Measurements from ENCODE around the gene RND3.

The RND3 gene, protein sequence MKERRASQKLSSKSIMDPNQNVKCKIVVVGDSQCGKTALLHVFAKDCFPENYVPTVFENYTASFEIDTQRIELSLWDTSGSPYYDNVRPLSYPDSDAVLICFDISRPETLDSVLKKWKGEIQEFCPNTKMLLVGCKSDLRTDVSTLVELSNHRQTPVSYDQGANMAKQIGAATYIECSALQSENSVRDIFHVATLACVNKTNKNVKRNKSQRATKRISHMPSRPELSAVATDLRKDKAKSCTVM

DNA sequence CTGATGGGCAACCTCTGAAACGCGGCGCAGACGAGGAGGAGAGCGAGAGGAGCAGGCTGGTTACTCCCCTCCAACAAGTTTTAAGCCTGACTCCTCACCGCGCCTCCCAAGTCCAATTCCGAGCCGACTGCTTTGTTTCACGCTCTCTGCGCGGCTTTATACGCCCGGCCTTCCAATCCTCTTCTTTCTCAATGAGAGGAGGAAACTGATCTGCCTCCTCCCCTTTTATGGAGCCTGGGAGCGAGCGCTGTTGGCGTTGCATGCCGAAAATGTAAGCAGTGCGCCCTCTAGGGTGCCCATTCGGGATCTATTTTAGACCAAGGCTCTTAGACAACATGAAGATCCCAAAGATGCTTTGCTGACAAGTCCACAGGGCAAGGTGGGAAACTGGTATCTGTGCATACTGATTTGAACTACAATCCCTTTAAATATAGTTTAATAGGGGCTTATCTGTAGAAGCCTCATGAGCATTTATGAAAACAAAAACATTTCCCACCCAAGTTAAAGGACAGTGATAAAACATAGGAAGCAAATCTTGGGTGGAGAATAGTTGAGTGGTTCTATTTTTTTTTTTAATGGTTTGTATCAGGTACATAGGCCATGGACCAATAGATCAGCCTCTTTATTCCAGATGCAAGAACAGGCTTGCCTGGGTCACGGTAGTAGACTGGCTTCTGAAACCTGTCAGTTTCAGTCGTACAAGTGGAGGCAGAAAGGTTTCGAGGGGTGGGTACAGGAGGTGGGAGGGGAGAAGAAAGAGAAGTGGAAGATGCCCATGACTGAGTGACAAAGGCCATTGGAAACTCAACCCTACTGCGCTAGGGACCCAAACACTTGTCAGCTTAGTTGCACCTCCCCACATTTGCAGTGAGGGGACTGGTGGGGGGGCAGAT, at the start of gene RND3:
TSS of gene RND3 (minus strand) at position 131 of the 893 bp plus-strand sequence. CDS start 250 bp downstream, outside the sequence.
- H3K9ac ChIP-seq (ENCODE audit: low read depth in 1 of 2, low read length in 2 of 2): peak within 1 kb of the TSS; percentile 89 to 91
- H3K27me3 ChIP-seq (ENCODE audit: control insufficient read depth in 1 of 2, insufficient read depth in 2 of 2, low read length in 2 of 2): peaks cover 5 to 6% of the 10 kb centered on the region in 2 donors
- H3K9me3 ChIP-seq (ENCODE audit: control insufficient read depth in 1 of 2, low read length in 2 of 2): no peaks in the 10 kb centered on the region
- H3K27ac ChIP-seq (ENCODE audit: low read depth, low read length): peak within 1 kb of the TSS; percentile 94
- H3K4me1 ChIP-seq (ENCODE audit: control insufficient read depth in 1 of 2, insufficient read depth in 2 of 2, low read length in 2 of 2): peaks cover 16 to 21% of the 10 kb centered on the region in 2 donors
- peak within 1 kb of the TSS; percentile 82 to 95 for H3K4me3 ChIP-seq (ENCODE audit: low read depth in 1 of 2, low read length in 2 of 2)
- H3K36me3 ChIP-seq (ENCODE audit: control insufficient read depth in 1 of 2, insufficient read depth in 2 of 2, low read length in 2 of 2): no peaks in the 10 kb centered on the region

DNA sequence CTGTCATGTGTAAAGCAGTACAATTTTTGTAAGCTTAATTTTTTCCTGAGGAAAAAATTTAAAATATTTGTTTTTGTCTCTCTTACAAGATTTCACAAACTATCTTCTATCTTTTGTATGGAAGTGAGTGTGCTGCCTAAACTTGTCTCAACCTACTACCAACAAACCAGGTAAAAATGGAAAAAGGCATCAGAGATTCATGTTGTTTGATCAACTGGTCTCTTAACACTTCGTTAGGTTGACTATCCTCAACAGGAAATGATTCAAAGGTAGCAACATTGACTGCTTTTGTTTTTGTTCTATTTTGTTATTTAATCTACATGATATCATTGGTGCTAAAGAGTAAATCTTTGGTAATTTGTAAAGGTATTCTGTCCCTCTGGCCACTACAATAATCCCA, 47.7 kb upstream of the RND3 start:
- no peak overlapping the region for H3K27ac ChIP-seq (ENCODE audit: low read depth, low read length)
- H3K9ac ChIP-seq (ENCODE audit: low read depth in 1 of 2, low read length in 2 of 2): no peak overlapping the region
- H3K4me3 ChIP-seq (ENCODE audit: low read depth in 1 of 2, low read length in 2 of 2): no peak overlapping the region
- no peaks in the 10 kb centered on the region for H3K36me3 ChIP-seq (ENCODE audit: control insufficient read depth in 1 of 2, insufficient read depth in 2 of 2, low read length in 2 of 2)
- H3K27me3 ChIP-seq (ENCODE audit: control insufficient read depth in 1 of 2, insufficient read depth in 2 of 2, low read length in 2 of 2): no peaks in the 10 kb centered on the region
- H3K9me3 ChIP-seq (ENCODE audit: control insufficient read depth in 1 of 2, low read length in 2 of 2): no peaks in the 10 kb centered on the region
- no peaks in the 10 kb centered on the region for H3K4me1 ChIP-seq (ENCODE audit: control insufficient read depth in 1 of 2, insufficient read depth in 2 of 2, low read length in 2 of 2)

DNA sequence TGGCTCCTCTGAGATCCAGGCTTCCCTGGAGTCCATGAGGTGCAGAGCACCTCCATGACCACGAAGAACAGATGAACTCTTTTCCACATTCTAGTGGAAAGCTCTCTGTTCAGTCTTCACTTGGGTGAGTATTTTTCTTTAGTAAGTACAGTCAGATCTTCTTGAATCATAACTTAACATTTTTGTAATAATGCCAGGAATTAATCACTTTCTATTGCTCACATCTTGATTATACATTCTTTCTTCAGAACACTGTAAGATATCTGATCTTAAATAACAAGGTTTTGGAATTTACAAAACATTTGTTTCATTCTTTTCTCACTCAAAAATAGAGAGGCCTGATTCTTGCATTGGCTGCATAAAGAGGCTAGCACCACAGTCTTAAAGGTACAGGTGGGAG, 45.4 kb upstream of the RND3 start:
- H3K4me1 ChIP-seq (ENCODE audit: control insufficient read depth in 1 of 2, insufficient read depth in 2 of 2, low read length in 2 of 2): no peaks in the 10 kb centered on the region
- H3K9me3 ChIP-seq (ENCODE audit: control insufficient read depth in 1 of 2, low read length in 2 of 2): no peaks in the 10 kb centered on the region
- no peak overlapping the region for H3K4me3 ChIP-seq (ENCODE audit: low read depth in 1 of 2, low read length in 2 of 2)
- H3K9ac ChIP-seq (ENCODE audit: low read depth in 1 of 2, low read length in 2 of 2): no peak overlapping the region
- H3K27me3 ChIP-seq (ENCODE audit: control insufficient read depth in 1 of 2, insufficient read depth in 2 of 2, low read length in 2 of 2): no peaks in the 10 kb centered on the region
- H3K27ac ChIP-seq (ENCODE audit: low read depth, low read length): no peak overlapping the region
- no peaks in the 10 kb centered on the region for H3K36me3 ChIP-seq (ENCODE audit: control insufficient read depth in 1 of 2, insufficient read depth in 2 of 2, low read length in 2 of 2)

DNA sequence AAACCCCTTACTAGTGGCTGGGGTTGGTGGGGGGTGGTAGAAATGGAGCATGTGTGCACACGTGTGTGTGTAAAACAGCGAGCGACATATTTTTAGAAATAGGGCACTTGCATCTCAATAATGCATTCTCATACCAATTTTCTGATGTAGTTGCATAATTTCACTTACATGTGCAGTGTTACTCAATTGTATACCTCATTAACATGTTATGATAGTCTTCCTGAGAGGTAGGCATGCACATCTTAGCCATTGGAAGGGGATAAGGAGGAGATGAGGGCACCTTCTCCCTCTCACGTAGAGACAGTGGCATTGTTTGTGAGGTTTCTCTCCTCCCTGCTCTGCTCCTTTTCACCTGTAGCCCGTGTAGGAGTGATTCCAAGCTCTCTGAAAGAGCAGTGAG, 44.6 kb upstream of the RND3 start:
- Histone ChIP-seq H3K4me1 (ENCODE audit: control insufficient read depth in 1 of 2, insufficient read depth in 2 of 2, low read length in 2 of 2) (no peaks in the 10 kb centered on the region), H3K36me3 (ENCODE audit: control insufficient read depth in 1 of 2, insufficient read depth in 2 of 2, low read length in 2 of 2) (no peaks in the 10 kb centered on the region), H3K27me3 (ENCODE audit: control insufficient read depth in 1 of 2, insufficient read depth in 2 of 2, low read length in 2 of 2) (no peaks in the 10 kb centered on the region), H3K9ac (ENCODE audit: low read depth in 1 of 2, low read length in 2 of 2) (no peak overlapping the region), H3K9me3 (ENCODE audit: control insufficient read depth in 1 of 2, low read length in 2 of 2) (no peaks in the 10 kb centered on the region), H3K27ac (ENCODE audit: low read depth, low read length) (no peak overlapping the region), H3K4me3 (ENCODE audit: low read depth in 1 of 2, low read length in 2 of 2) (no peak overlapping the region)

DNA sequence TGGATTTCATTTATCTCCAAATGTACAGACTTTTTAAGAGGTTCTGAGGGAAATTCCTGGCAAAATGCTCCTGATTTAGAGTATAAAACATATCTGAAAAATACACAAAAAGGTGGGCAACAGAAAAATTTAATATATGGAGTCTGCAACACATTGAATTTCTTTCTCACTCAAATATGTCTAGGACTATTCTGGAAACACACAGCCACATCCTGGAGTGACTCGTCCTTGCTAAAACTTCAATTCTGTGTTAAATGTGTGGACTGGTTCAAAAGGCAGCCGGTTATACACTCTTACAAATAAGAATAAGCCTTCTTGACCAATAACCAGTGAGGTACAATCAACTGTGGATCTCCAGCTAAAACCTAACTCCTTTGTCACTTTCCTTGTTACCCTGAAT, 44.1 kb upstream of the RND3 start:
- H3K36me3 ChIP-seq (ENCODE audit: control insufficient read depth in 1 of 2, insufficient read depth in 2 of 2, low read length in 2 of 2): no peaks in the 10 kb centered on the region
- H3K4me1 ChIP-seq (ENCODE audit: control insufficient read depth in 1 of 2, insufficient read depth in 2 of 2, low read length in 2 of 2): no peaks in the 10 kb centered on the region
- no peak overlapping the region for H3K27ac ChIP-seq (ENCODE audit: low read depth, low read length)
- H3K9me3 ChIP-seq (ENCODE audit: control insufficient read depth in 1 of 2, low read length in 2 of 2): no peaks in the 10 kb centered on the region
- H3K4me3 ChIP-seq (ENCODE audit: low read depth in 1 of 2, low read length in 2 of 2): no peak overlapping the region
- no peaks in the 10 kb centered on the region for H3K27me3 ChIP-seq (ENCODE audit: control insufficient read depth in 1 of 2, insufficient read depth in 2 of 2, low read length in 2 of 2)
- H3K9ac ChIP-seq (ENCODE audit: low read depth in 1 of 2, low read length in 2 of 2): no peak overlapping the region

DNA sequence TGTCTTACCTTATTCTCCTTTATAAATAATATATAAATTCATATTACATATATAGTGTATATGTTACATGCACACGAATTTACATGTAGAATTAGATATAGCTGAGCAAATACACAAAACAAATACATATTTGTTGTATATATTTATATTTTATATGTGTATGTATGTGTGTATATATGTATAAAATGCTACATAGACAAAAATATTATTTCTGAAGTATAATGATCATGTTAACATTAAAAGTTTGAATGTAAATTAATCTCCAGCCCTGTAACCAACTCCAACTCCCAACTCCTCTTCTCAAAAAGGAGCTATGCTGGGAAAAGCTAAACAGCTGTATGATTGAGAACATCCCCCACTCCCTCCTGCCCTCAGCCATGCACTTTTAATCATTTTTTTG, 42.7 kb upstream of the RND3 start:
- H3K9me3 ChIP-seq (ENCODE audit: control insufficient read depth in 1 of 2, low read length in 2 of 2): no peaks in the 10 kb centered on the region
- H3K36me3 ChIP-seq (ENCODE audit: control insufficient read depth in 1 of 2, insufficient read depth in 2 of 2, low read length in 2 of 2): no peaks in the 10 kb centered on the region
- no peaks in the 10 kb centered on the region for H3K27me3 ChIP-seq (ENCODE audit: control insufficient read depth in 1 of 2, insufficient read depth in 2 of 2, low read length in 2 of 2)
- H3K9ac ChIP-seq (ENCODE audit: low read depth in 1 of 2, low read length in 2 of 2): no peak overlapping the region
- H3K4me3 ChIP-seq (ENCODE audit: low read depth in 1 of 2, low read length in 2 of 2): no peak overlapping the region
- H3K27ac ChIP-seq (ENCODE audit: low read depth, low read length): no peak overlapping the region
- H3K4me1 ChIP-seq (ENCODE audit: control insufficient read depth in 1 of 2, insufficient read depth in 2 of 2, low read length in 2 of 2): no peaks in the 10 kb centered on the region

DNA sequence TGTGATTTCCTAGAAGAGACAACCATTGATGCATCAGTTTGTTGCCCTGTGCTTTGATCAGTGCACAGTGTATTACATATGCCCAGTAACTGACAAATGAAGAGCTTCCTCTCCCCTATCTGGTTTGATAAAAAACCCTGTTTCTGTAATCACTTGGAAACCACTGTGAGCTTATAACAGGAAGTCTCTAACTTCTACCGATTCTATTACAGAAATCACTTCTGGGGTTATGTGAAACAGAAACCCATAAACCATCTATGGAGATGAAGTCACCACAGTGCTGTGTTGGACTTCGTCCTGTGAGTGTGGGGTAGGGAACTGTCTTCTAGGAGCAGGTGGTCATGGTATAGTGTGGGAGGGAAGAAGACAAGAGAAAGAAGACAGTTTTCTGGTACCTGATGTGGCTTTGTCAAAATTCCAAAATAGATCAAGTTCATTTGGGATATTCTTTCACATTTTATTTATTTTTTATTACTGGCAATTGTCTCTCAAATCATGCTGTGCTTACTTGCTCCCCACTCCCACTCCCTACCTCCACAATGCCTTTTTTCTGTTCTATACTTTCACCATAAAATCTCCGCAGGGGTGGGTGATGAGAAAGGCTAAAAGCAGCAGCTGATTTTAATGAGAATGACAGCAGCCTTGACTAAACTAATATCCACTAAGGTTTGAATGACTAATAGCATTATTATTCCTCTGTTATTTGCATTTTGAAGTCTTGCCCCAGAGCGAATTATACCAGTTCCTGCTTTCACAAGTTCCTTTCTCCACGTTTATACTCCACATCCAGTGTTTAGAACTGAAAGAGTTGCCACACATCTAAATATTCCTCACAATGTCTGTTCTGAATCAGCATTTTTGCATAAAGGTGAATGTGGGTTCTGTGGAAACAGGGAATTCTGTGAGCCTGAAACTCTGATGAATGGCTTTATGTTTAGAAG, 41.7 kb upstream of the RND3 start:
- no peaks in the 10 kb centered on the region for H3K4me1 ChIP-seq (ENCODE audit: control insufficient read depth in 1 of 2, insufficient read depth in 2 of 2, low read length in 2 of 2)
- no peak overlapping the region for H3K9ac ChIP-seq (ENCODE audit: low read depth in 1 of 2, low read length in 2 of 2)
- no peaks in the 10 kb centered on the region for H3K27me3 ChIP-seq (ENCODE audit: control insufficient read depth in 1 of 2, insufficient read depth in 2 of 2, low read length in 2 of 2)
- H3K9me3 ChIP-seq (ENCODE audit: control insufficient read depth in 1 of 2, low read length in 2 of 2): no peaks in the 10 kb centered on the region
- no peaks in the 10 kb centered on the region for H3K36me3 ChIP-seq (ENCODE audit: control insufficient read depth in 1 of 2, insufficient read depth in 2 of 2, low read length in 2 of 2)
- H3K4me3 ChIP-seq (ENCODE audit: low read depth in 1 of 2, low read length in 2 of 2): no peak overlapping the region
- no peak overlapping the region for H3K27ac ChIP-seq (ENCODE audit: low read depth, low read length)

DNA sequence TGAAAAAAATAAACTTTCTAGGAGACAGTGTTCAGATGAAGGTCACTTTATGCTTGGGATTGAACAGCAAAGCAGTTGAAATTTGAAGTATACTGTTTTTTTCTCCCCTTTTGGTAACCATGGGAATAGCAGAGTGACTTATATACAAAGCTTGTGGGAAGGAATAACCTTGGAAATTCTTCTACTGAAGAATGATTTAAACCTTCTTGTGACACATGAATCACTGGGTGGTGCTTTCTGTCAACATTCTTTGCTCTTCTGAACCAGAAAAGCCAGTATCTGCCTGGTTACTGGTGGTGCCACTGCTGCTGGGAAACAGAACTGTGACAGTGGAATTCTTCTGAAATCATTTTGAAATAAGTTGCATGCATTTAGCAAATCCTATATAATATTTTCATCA, 39.4 kb upstream of the RND3 start:
- H3K9me3 ChIP-seq (ENCODE audit: control insufficient read depth in 1 of 2, low read length in 2 of 2): no peaks in the 10 kb centered on the region
- no peak overlapping the region for H3K4me3 ChIP-seq (ENCODE audit: low read depth in 1 of 2, low read length in 2 of 2)
- H3K27me3 ChIP-seq (ENCODE audit: control insufficient read depth in 1 of 2, insufficient read depth in 2 of 2, low read length in 2 of 2): no peaks in the 10 kb centered on the region
- no peaks in the 10 kb centered on the region for H3K4me1 ChIP-seq (ENCODE audit: control insufficient read depth in 1 of 2, insufficient read depth in 2 of 2, low read length in 2 of 2)
- H3K9ac ChIP-seq (ENCODE audit: low read depth in 1 of 2, low read length in 2 of 2): no peak overlapping the region
- H3K27ac ChIP-seq (ENCODE audit: low read depth, low read length): no peak overlapping the region
- no peaks in the 10 kb centered on the region for H3K36me3 ChIP-seq (ENCODE audit: control insufficient read depth in 1 of 2, insufficient read depth in 2 of 2, low read length in 2 of 2)

DNA sequence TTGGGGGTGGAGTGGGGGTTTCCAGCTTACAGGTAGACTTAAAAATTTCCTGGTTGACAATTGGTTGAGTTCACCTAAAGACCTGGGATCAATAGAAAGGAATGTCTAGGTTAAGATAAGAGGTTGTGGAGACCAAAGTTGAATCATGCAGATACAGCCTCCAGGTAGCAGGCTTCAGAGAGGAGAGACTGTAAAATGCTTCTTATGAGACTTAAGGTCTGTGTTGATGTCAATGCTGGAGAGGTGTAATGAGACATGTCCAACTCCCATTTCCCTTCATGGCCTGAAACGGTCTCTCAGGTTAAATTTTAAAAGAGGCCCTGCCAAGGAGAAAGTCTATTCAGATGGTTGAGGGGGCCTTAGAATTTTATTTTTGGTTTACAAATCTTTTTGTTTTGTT, 38.5 kb upstream of the RND3 start:
- no peak overlapping the region for H3K4me3 ChIP-seq (ENCODE audit: low read depth in 1 of 2, low read length in 2 of 2)
- H3K4me1 ChIP-seq (ENCODE audit: control insufficient read depth in 1 of 2, insufficient read depth in 2 of 2, low read length in 2 of 2): no peaks in the 10 kb centered on the region
- no peaks in the 10 kb centered on the region for H3K36me3 ChIP-seq (ENCODE audit: control insufficient read depth in 1 of 2, insufficient read depth in 2 of 2, low read length in 2 of 2)
- no peak overlapping the region for H3K9ac ChIP-seq (ENCODE audit: low read depth in 1 of 2, low read length in 2 of 2)
- H3K9me3 ChIP-seq (ENCODE audit: control insufficient read depth in 1 of 2, low read length in 2 of 2): no peaks in the 10 kb centered on the region
- H3K27ac ChIP-seq (ENCODE audit: low read depth, low read length): no peak overlapping the region
- H3K27me3 ChIP-seq (ENCODE audit: control insufficient read depth in 1 of 2, insufficient read depth in 2 of 2, low read length in 2 of 2): no peaks in the 10 kb centered on the region

DNA sequence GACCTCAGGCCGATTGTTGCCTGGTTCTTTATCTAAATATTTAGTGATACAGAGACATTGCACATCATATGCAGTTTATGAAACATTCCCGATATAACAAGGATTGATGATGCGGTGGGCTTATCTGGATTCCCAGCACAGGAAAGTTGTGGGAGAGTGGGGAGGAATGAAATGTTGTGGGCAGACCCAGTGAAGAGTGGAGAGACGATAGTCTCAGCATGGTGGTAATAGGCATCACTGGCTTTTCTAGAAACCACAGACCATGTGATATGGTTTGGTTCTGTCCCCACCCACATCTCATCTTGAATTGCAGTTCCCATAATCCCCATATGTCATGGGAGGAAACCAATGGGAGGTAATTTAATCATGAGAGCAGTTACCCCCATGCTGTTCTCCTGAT, 34.8 kb upstream of the RND3 start:
- no peak overlapping the region for H3K9ac ChIP-seq (ENCODE audit: low read depth in 1 of 2, low read length in 2 of 2)
- H3K27ac ChIP-seq (ENCODE audit: low read depth, low read length): no peak overlapping the region
- no peak overlapping the region for H3K4me3 ChIP-seq (ENCODE audit: low read depth in 1 of 2, low read length in 2 of 2)
- H3K36me3 ChIP-seq (ENCODE audit: control insufficient read depth in 1 of 2, insufficient read depth in 2 of 2, low read length in 2 of 2): no peaks in the 10 kb centered on the region
- H3K9me3 ChIP-seq (ENCODE audit: control insufficient read depth in 1 of 2, low read length in 2 of 2): no peaks in the 10 kb centered on the region
- no peaks in the 10 kb centered on the region for H3K27me3 ChIP-seq (ENCODE audit: control insufficient read depth in 1 of 2, insufficient read depth in 2 of 2, low read length in 2 of 2)
- H3K4me1 ChIP-seq (ENCODE audit: control insufficient read depth in 1 of 2, insufficient read depth in 2 of 2, low read length in 2 of 2): no peaks in the 10 kb centered on the region
